K562 (cell line): ENCODE results near the gene AGPAT1. TPM values are rescaled to one million over a fixed set of nuclear protein-coding genes. Genes with fewer than 3 reads are reported as not detected.
A peak's percentile ranks its signal among the peaks of the same experiment; 100 is the strongest.

Experiments
- BCL6 ChIP-seq: fragments of 250-450 bp; sonication (Bioruptor Pico); IDR thresholded peaks from 2 replicates; pipeline ENCODE4 v1.4.0; 2020
- CHCHD3 ChIP-seq: fragments of 250-450 bp; sonication (Bioruptor Pico); IDR thresholded peaks from 2 replicates; pipeline ENCODE4 v2.1.2; 2022; ENCODE audit warnings: mild to moderate bottlenecking
- CHD2 ChIP-seq: IDR thresholded peaks from 2 replicates; pipeline ENCODE4 v1.6.1; 2011; ENCODE audit warnings: low read depth, low read length
- FOS ChIP-seq: IDR thresholded peaks from 3 replicates; pipeline ENCODE4 v1.6.1; 2011; ENCODE audit not compliant: insufficient read length; ENCODE audit errors: extremely low read depth
- ILF3 ChIP-seq: fragments of 450-650 bp; IDR thresholded peaks from 2 replicates; pipeline ENCODE4 v1.6.1; 2018; ENCODE audit warnings: antibody characterized with exemption, mild to moderate bottlenecking, moderate library complexity, borderline replicate concordance
- NCOA2 ChIP-seq, 2 experiments: fragments of 450-650 bp; IDR thresholded peaks; 2 replicates each; pipeline ENCODE4 v1.6.1; 2018; ENCODE audit warnings: mild to moderate bottlenecking in 2 of 2, moderate library complexity in 1 of 2; ENCODE audit not compliant: partially characterized antibody in 2 of 2
- PHF20 ChIP-seq: fragments of 450-650 bp; IDR thresholded peaks from 2 replicates; pipeline ENCODE4 v1.6.1; 2018; ENCODE audit not compliant: partially characterized antibody
- PPARD ChIP-seq: fragments of 250-450 bp; sonication (Bioruptor Pico); IDR thresholded peaks from 2 replicates; pipeline ENCODE4 v1.8.0; 2022; ENCODE audit warnings: inconsistent platforms, mild to moderate bottlenecking, moderate library complexity
- RAD21 ChIP-seq, 2 experiments: fragments of 250-450 bp in 1 of 2; fragments of 450-650 bp in 1 of 2; sonication (Bioruptor Pico) in 1 of 2; formaldehyde crosslinking in 1 of 2; IDR thresholded peaks in 1 of 2; conservative IDR thresholded peaks in 1 of 2; 2 replicates each; pipeline versions ENCODE4 v1.4.0 to v1.8.0; 2020 to 2022; ENCODE audit warnings: mild to moderate bottlenecking in 2 of 2, moderate library complexity in 1 of 2
- RFX7 ChIP-seq: fragments of 250-450 bp; sonication (Bioruptor Pico); IDR thresholded peaks from 2 replicates; pipeline ENCODE4 v1.5.1; 2021; ENCODE audit warnings: mild to moderate bottlenecking
- RNF2 ChIP-seq: sonication (generic); IDR thresholded peaks from 2 replicates; pipeline ENCODE4 v1.6.1; 2016
- STAT5B ChIP-seq: fragments of 250-450 bp; sonication (Bioruptor Pico); IDR thresholded peaks from 2 replicates; pipeline ENCODE4 v1.8.0; 2021; ENCODE audit warnings: mild to moderate bottlenecking, inconsistent platforms
- ZKSCAN8 ChIP-seq: fragments of 200-800 bp; sonication (Bioruptor generic); IDR thresholded peaks from 2 replicates; pipeline ENCODE4 v1.6.1; 2016; ENCODE audit warnings: missing genetic modification characterization, missing compliant biosample characterization
- ZNF316 ChIP-seq: fragments of 450-650 bp; IDR thresholded peaks from 2 replicates; pipeline ENCODE4 v1.6.1; 2016
- polyA plus RNA-seq, 8 experiments: library from polyadenylated mRNA; depleted of rRNA in 4 of 8; stranded (reverse) in 5 of 8; unstranded in 3 of 8; fragments of >200 nt; fragmentation: Nextera tagmentation in 2 of 8; fragmentation: Illumina TruSeq in 1 of 8; extraction: Ambion mirVana in 2 of 8; extraction: Trizol in 1 of 8; gene quantifications; 2 replicates each; pipeline versions ENCODE4 v1.2.1 to v1.2.3, GENCODE V29; 2011 to 2014; ENCODE audit warnings: inconsistent platforms in 1 of 8, missing spikeins in 1 of 8
- total RNA-seq, 7 experiments: library from RNA; depleted of rRNA in 6 of 7; stranded (reverse); fragments of >200 nt in 6 of 7; fragmentation: Illumina TruSeq in 2 of 7; extraction: Trizol in 2 of 7; gene quantifications; 2 replicates each; pipeline versions ENCODE4 v1.2.1 to v1.2.3, GENCODE V29; 2011 to 2021; ENCODE audit warnings: low replicate concordance in 1 of 7
- TF ChIP-seq, protein P1 (sequence below): sonication (generic); formaldehyde crosslinking; IDR thresholded peaks from 2 replicates; pipeline ENCODE4 v1.8.0; 2022; ENCODE audit warnings: mild to moderate bottlenecking, missing genetic modification reagents
- TF ChIP-seq, protein P2 (sequence below): sonication (generic); formaldehyde crosslinking; IDR thresholded peaks from 2 replicates; pipeline ENCODE4 v1.8.0; 2022; ENCODE audit warnings: mild to moderate bottlenecking, missing genetic modification reagents, borderline replicate concordance
- TF ChIP-seq, protein P3 (sequence below): fragments of 250-450 bp; sonication (Bioruptor Pico); IDR thresholded peaks from 2 replicates; pipeline ENCODE4 v1.4.0; 2020; ENCODE audit warnings: mild to moderate bottlenecking
- TF ChIP-seq, protein P4 (sequence below): fragments of 450-650 bp; IDR thresholded peaks from 2 replicates; pipeline ENCODE4 v1.6.1; 2017; ENCODE audit warnings: antibody characterized with exemption, mild to moderate bottlenecking
- TF ChIP-seq, protein P5 (sequence below): fragments of 450-650 bp; formaldehyde crosslinking; IDR thresholded peaks from 2 replicates; pipeline ENCODE4 v1.4.0; 2022; ENCODE audit warnings: mild to moderate bottlenecking, moderate library complexity

The AGPAT1 gene
- total and polyA plus RNA-seq, 9 of the 15 experiments (the other 6 are each of a cell fraction or from before 2014, with no cell fraction given), result 37.9 to 176 (median 69.4) TPM

DNA sequence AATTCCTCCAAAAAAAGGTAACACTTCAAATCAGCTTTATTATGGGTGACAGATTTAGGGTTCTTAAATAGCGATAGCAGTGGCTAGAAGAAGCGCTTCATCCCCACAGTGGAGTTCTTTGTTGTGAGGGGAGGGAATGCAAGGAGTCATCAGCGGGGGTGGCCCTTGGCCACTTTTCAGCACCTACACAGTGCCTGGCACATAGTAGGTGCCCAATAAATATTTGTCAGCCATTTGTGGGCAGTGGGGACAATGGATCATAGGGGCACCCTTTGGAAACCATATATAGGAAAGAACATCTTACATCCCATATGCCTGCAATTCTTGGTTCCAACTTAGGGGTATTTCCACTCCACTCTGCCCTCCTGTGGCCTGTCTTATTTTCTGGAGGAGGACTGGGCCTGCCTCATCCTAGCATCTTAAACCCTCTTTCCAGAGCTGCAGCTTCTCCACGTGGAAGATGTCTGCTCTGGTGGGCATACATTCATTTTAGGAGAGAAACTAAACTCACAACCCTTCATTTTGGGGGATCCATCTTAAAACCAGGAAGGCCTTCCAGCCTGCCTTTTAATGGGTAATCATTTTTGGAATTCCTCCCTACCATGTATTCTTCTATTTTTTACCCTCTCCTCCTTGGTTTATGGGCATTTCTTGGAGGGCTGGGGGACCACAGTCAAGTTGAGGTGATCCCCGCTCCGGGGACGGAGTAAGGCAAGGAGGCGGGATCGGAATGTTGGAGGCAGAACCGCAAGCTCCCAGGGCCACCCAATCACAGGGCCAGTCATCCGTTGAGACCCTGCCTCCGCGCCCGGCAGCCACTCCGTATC, 19.2 kb upstream of the AGPAT1 start (continued):
- TF ChIP-seq RAD21 (CRISPR knock-in tag; conservative IDR thresholded peaks at IDR 0.05 in 1 of 2, IDR thresholded peaks at IDR 0.05 in 1 of 2), result peak; percentile 65 to 76
- TF ChIP-seq, protein P1, sequence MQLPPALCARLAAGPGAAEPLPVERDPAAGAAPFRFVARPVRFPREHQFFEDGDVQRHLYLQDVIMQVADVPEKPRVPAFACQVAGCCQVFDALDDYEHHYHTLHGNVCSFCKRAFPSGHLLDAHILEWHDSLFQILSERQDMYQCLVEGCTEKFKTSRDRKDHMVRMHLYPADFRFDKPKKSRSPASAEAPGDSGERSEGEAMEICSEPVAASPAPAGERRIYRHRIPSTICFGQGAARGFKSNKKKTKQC (CRISPR knock-in tag), result 0 out of 2 replicates have a peak, but pooled peaks have one; percentile 21
- TF ChIP-seq, protein P2, sequence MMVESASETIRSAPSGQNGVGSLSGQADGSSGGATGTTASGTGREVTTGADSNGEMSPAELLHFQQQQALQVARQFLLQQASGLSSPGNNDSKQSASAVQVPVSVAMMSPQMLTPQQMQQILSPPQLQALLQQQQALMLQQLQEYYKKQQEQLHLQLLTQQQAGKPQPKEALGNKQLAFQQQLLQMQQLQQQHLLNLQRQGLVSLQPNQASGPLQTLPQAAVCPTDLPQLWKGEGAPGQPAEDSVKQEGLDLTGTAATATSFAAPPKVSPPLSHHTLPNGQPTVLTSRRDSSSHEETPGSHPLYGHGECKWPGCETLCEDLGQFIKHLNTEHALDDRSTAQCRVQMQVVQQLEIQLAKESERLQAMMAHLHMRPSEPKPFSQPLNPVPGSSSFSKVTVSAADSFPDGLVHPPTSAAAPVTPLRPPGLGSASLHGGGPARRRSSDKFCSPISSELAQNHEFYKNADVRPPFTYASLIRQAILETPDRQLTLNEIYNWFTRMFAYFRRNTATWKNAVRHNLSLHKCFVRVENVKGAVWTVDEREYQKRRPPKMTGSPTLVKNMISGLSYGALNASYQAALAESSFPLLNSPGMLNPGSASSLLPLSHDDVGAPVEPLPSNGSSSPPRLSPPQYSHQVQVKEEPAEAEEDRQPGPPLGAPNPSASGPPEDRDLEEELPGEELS (CRISPR knock-in tag), result no peak
- no peak for TF ChIP-seq NCOA2 (IDR thresholded peaks at IDR 0.05; ENCODE audit: partially characterized antibody in 2 of 2)
- TF ChIP-seq, protein P3, sequence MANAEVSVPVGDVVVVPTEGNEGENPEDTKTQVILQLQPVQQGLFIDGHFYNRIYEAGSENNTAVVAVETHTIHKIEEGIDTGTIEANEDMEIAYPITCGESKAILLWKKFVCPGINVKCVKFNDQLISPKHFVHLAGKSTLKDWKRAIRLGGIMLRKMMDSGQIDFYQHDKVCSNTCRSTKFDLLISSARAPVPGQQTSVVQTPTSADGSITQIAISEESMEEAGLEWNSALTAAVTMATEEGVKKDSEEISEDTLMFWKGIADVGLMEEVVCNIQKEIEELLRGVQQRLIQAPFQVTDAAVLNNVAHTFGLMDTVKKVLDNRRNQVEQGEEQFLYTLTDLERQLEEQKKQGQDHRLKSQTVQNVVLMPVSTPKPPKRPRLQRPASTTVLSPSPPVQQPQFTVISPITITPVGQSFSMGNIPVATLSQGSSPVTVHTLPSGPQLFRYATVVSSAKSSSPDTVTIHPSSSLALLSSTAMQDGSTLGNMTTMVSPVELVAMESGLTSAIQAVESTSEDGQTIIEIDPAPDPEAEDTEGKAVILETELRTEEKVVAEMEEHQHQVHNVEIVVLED (CRISPR knock-in tag), result no peak
- no peak for TF ChIP-seq ILF3
- TF ChIP-seq, protein P4, sequence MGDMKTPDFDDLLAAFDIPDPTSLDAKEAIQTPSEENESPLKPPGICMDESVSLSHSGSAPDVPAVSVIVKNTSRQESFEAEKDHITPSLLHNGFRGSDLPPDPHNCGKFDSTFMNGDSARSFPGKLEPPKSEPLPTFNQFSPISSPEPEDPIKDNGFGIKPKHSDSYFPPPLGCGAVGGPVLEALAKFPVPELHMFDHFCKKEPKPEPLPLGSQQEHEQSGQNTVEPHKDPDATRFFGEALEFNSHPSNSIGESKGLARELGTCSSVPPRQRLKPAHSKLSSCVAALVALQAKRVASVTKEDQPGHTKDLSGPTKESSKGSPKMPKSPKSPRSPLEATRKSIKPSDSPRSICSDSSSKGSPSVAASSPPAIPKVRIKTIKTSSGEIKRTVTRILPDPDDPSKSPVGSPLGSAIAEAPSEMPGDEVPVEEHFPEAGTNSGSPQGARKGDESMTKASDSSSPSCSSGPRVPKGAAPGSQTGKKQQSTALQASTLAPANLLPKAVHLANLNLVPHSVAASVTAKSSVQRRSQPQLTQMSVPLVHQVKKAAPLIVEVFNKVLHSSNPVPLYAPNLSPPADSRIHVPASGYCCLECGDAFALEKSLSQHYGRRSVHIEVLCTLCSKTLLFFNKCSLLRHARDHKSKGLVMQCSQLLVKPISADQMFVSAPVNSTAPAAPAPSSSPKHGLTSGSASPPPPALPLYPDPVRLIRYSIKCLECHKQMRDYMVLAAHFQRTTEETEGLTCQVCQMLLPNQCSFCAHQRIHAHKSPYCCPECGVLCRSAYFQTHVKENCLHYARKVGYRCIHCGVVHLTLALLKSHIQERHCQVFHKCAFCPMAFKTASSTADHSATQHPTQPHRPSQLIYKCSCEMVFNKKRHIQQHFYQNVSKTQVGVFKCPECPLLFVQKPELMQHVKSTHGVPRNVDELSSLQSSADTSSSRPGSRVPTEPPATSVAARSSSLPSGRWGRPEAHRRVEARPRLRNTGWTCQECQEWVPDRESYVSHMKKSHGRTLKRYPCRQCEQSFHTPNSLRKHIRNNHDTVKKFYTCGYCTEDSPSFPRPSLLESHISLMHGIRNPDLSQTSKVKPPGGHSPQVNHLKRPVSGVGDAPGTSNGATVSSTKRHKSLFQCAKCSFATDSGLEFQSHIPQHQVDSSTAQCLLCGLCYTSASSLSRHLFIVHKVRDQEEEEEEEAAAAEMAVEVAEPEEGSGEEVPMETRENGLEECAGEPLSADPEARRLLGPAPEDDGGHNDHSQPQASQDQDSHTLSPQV, result 0 out of 2 replicates have a peak, but pooled peaks have one; percentile 48
- TF ChIP-seq, protein P5, sequence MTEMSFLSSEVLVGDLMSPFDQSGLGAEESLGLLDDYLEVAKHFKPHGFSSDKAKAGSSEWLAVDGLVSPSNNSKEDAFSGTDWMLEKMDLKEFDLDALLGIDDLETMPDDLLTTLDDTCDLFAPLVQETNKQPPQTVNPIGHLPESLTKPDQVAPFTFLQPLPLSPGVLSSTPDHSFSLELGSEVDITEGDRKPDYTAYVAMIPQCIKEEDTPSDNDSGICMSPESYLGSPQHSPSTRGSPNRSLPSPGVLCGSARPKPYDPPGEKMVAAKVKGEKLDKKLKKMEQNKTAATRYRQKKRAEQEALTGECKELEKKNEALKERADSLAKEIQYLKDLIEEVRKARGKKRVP (CRISPR knock-in tag), result peak; percentile 35; the same call in 1 of the 2 replicates
- TF ChIP-seq CHD2, result no peak
- TF ChIP-seq CHCHD3, result 0 out of 2 replicates have a peak, but pooled peaks have one; percentile 78
- TF ChIP-seq PPARD (CRISPR knock-in tag), result no peak
- TF ChIP-seq ZKSCAN8 (CRISPR knock-in tag), result no peak
- no peak for TF ChIP-seq ZNF316
- TF ChIP-seq RFX7, result no peak
- no peak for TF ChIP-seq BCL6 (CRISPR knock-in tag)
- no peak for TF ChIP-seq PHF20
- no peak for TF ChIP-seq RNF2
- TF ChIP-seq STAT5B (CRISPR knock-in tag), result no peak
- TF ChIP-seq FOS, result peak; percentile 57
